NCI-H1694 treated with DMSO at 0.1 percent for 48 hours (cell line): ENCODE measurements around the gene PPIL6.
"Not testable (repeated sequence)": the region's sequence is repeated elsewhere in the genome, so short reads cannot be mapped to it uniquely, and the experiment has no call there.

Experiments used
- DNase-seq: peaks from one replicate; lab custom pipeline; 2025; lab: John Stamatoyannopoulos, UW

The PPIL6 gene

GRCh38 chr6:109393886-109394281, 46.5 kb downstream of the PPIL6 start:
- DNase-seq, result no peak

GRCh38 chr6:109393157-109393885, 47.1 kb downstream of the PPIL6 start:
- DNase-seq, result no peak

- DNase-seq, result no peak
Observed at GRCh38 chr6:109389650-109390274, 50.7 kb downstream of the PPIL6 start.

GRCh38 chr6:109388265-109388664, 52.2 kb downstream of the PPIL6 start:
- no peak for DNase-seq

- no peak for DNase-seq
Observed at GRCh38 chr6:109383438-109383940, 56.9 kb downstream of the PPIL6 start.

DNA sequence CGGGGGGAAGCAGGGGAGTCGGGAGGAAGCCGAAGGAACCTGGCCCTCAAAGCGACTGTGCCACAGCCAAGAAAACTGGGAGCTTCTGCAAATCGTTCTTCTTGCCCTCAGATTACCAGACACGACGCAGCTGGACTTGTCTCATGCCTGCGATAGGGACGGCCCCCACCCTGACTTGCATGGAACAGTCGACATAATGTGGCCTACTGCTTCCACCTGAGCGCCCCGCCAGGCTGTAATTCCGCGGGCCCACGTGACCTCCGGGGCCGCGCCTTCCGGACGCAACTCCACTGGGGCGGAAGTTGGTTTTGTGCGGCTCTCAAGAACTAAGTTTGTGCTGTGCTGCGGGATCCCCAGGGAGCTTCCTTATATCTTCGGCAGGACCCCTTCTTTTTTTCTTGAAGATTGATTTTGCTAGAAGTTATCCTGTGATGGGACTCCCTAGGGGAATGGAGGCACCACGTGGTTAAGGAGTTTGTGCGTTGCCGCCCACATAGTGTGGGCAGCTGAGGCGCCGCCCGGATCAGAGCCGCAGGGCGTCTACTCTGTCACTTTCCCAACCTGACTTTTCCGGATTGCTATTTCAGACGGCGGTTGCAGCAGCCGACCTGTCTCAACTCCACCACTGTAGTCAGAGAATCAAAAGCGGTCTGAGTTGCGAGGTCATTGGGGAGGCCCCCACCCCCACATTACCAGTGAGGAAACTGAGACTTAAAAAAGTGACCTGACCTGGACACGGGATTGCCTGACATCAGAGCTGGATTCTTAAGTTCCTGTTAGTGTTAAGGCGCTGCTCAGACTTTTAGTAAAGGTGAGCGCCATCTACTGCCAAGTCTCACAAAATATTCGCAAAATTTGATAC, 57.6 kb downstream of the PPIL6 start:
- DNase-seq, result peak; percentile 90

DNA sequence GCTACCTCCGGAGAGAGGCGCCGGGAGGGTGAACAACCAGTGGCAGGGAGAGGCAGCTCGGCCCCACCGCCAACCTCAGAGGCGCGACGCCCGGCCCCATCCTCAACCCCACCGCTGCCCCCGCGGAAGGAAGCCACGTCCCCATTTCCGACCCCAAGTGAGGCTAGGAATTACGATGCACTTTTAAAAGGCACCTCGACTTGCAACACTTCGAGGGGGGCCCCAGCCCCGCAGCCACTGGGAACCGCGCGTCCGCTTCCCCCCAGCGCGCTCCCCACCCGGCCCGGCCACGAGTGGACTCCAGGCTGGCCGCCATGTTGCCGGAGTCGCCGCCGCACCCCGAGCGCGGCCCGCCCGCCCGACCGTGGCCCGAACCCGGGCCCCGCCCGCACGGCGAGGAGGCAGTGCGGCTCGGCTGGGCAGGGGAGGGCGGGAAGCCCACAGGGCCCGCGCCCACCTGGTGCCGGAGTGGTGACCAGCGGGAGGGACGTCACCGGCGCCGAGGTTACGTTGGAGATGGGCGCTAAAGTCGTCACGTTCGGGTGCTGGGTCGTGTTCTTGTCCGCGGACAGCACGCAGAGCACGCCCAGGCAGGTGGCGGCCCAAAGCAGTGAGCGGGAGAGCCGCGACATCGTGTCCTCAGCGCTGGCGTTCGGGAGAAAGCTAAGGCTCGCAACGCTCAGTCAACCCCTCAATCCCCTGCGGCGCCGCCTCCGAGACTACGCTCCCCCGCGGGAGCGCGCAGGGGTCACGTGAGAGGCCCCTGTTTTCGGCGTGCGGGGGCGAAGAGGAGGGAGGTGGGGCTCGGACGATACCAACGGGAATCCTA, 58.5 kb downstream of the PPIL6 start, which contains the start of gene CD164:
CD164 (minus strand) TSS at position 721 of the 829 bp plus-strand sequence; CDS start at position 632, 89 bp downstream.
- peak; percentile 90 for DNase-seq

DNA sequence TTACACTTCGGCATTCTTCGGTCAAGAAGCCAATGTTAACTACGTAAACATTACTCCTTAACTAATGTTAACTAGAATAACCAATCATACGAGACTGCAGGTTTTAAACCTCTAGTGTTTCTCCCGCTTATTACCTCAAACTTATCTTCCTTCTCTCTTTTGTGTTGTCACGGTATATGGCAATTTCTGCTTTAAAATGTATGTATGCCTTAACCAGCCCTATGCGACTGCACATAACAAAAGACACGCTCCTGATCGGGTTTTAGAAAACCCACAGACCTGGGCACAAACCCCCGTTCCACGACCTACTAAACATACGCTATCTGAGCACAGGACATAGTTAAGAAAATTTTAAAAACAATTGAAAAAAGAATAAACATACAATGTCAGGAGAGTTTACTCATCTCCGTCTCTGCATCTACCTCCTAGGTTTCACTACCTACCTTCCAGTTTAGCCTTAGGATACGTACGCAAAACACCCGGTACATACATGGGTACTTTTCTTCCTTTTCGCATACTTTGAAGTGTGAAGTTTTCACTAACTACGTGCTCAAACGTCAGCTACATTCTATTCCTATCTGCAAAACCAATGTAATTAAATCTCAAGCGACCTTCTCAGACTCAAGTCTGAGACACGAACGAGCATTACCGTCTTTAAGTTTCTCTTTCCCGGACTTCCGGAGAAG, 59.2 kb downstream of the PPIL6 start:
- no peak for DNase-seq

GRCh38 chr6:109379711-109380110, 60.7 kb downstream of the PPIL6 start:
- no peak for DNase-seq

DNA sequence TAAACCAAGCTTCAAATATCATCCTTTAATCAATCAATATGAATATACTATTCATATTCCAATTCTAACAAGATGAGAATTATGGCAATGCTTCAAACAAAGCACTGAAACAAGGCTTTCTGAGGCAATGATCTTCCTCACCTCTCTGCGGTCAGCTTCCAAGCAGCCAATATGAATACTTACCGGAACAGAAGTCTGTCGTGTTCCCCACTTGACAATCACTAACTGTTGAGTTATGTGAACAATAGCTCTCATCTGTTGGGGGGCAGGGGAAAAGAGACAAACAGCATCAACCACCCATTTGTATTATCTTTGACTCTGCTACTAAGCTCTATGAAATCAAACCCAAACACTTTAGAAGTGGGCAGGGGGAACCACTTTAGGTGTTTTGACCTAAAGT, 62.7 kb downstream of the PPIL6 start:
- no peak for DNase-seq

DNA sequence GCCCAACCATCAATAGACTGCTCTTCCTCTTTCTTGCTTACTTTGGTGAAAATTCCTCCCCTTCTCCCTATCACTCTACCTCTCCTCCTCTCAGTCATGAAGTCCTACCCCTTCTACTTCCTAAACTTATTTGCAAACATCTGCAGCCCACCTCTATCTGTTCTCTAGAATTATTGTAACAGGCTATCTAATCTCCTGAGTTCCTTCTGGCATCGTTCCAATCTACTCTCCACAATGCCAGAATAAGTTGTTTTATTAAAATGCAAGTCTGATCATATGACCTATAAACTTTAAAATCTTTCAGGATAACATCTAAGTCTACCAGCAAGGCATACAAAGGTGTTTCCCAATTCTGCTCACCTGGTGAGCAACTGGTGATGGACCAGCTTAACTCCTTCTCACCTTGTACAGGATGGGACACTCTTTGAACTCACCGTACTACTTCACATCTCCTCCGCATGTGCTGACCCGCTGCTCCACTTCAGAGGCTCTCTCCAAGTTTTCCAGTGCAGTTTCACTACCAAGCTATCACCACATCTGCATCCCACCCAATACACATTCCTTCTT, 66.0 kb downstream of the PPIL6 start:
- no peak for DNase-seq

GRCh38 chr6:109373762-109374161, 66.7 kb downstream of the PPIL6 start:
- no peak for DNase-seq

DNA sequence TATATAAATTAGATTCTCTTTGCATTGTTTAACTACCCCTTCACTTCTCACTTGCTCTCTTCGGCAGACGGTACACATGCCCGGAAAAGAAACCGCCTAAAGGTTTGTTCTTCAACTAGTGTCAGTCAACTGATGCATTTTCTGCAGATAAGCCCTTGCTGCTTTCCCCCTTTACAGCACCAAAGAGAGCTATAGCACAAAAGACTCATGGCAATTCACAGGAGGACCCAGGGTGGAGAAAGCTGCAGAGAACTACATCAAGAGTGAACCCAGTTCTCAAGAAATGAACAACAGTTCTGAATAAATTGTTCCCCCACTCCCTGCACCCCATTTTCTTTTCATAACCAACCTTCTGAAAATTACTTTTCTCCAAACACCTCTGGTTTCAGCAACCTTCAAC, 67.1 kb downstream of the PPIL6 start:
- no peak for DNase-seq

DNA sequence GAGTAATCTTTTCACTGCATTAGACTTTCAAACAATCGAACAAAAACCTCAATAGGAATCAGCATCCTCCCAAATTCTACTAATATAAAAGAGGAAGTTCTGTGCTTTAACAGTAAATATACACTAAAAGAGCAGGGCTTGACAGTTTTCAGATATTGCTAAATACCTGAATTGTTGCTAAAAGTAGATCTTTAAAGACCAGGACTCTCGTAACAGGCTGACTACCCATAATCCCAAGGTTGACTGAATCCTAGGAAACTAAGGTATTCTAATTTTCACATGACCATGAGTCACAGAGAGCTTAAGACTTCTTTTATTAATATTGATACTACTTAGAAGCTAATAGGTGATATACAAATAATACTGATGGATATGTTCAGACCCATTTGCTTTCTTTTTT, 68.3 kb downstream of the PPIL6 start:
- DNase-seq, result no peak

GRCh38 chr6:109370792-109371191, 69.6 kb downstream of the PPIL6 start:
- no peak for DNase-seq

DNA sequence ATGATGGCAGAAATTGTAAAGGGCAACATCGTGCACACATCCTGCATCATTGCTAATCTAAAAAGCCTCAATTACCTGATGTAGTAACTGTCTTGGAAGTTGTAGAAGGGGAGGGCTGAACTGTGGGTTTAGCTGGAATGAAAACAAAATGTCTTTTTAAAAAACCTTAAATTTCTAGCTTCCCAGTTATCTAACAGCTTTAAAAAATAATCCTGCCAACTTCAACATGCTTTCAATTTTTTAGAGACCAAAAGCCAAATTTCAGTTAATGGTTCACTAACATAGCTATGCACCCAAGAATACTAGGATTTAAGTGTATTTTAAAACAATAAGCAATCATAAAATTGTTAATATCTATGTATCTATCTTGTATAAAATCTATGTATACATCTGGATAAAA, 70.1 kb downstream of the PPIL6 start:
- no peak for DNase-seq

GRCh38 chr6:109369728-109370127, 70.7 kb downstream of the PPIL6 start:
- DNase-seq, result no peak

DNA sequence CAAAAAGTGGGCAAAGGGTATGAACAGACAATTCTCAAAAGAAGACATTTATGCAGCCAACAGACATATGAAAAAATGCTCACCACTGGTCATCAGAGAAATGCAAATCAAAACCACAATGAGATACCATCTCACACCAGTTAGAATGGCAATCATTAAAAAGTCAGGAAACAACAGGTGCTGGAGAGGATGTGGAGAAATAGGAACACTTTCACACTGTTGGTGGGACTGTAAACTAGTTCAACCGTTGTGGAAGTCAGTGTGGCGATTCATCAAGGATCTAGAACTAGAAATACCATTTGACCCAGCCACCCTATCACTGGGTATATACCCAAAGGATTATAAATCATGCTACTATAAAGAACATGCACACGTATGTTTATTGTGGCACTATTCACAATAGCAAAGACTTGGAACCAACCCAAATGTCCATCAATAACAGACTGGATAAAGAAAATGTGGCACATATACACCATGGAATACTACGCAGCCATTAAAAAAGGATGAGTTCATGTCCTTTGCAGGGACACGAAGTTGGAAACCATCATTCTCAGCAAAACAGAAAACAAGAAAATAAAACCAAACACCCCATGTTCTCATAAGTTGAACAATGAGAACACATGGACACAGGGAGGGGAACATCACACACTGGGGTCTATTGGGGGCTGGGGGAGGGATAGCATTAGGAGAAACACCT, 75.9 kb downstream of the PPIL6 start:
- not testable (repeated sequence) for DNase-seq

GRCh38 chr6:109363753-109364152, 76.7 kb downstream of the PPIL6 start:
- DNase-seq, result no peak
